Endothelial cell of umbilical vein (primary cell): ENCODE measurements around the gene PON1. TPM values are rescaled to one million over a fixed set of nuclear protein-coding genes. Genes with fewer than 3 reads are reported as not detected.

Source experiments
- polyA plus RNA-seq, 4 experiments: library from polyadenylated mRNA; depleted of rRNA in 3 of 4; stranded (reverse) in 3 of 4; unstranded in 1 of 4; fragments of >200 nt; gene quantifications; 2 replicates each; pipeline versions ENCODE4 v1.2.1 to v1.2.3, GENCODE V29; 2011 to 2012; ENCODE audit warnings: missing spikeins in 1 of 4
- small RNA-seq: library from RNA; depleted of rRNA; stranded (forward); fragments of <200 nt; gene quantifications from one replicate; pipeline ENCODE3, GENCODE V24; 2012; ENCODE audit warnings: low replicate concordance, low read depth; ENCODE audit not compliant: insufficient read depth, insufficient read length
- total RNA-seq: library from RNA; stranded (reverse); gene quantifications from 2 replicates; pipeline ENCODE4 v1.2.3, GENCODE V29; 2021

The PON1 gene
- total and polyA plus RNA-seq, 2 donors (not counting 3 experiments of a cell fraction or from before 2014, with no cell fraction given), result not detected

Small RNAs within 50 kb of the gene (small RNA-seq; reads per million reads assigned to genes)
- not detected for gene AC004022.2

Other genes with a start within 250 kb of the PON1 start
- gene PON3, start 71.8 kb upstream of the PON1 start, total RNA-seq, result 2.0 and 3.4 TPM in 2 replicates
- gene PON3, start 71.8 kb upstream of the PON1 start, polyA plus RNA-seq, result 0.62 and 0.83 TPM in 2 replicates
- 125 and 134 TPM in 2 replicates for gene PON2, start 110.5 kb upstream of the PON1 start, total RNA-seq
- gene PON2, start 110.5 kb upstream of the PON1 start, polyA plus RNA-seq, result 99.0 and 110 TPM in 2 replicates
- gene ASB4, start 161.4 kb upstream of the PON1 start, total RNA-seq, result not detected in 2 replicates
- gene ASB4, start 161.4 kb upstream of the PON1 start, polyA plus RNA-seq, result not detected in 2 replicates